SH-SY5Y (cell line): Measurements from ENCODE around the gene APOBEC2.

Experiments used
- GATA2 ChIP-seq: IDR thresholded peaks from 2 replicates; pipeline ENCODE4 v1.6.1; 2011; ENCODE audit warnings: mild to moderate bottlenecking, low read depth, low read length
- GATA3 ChIP-seq: IDR thresholded peaks from 2 replicates; pipeline ENCODE4 v1.6.1; 2011; ENCODE audit warnings: low read depth, mild to moderate bottlenecking, low read length, moderate library complexity

DNA sequence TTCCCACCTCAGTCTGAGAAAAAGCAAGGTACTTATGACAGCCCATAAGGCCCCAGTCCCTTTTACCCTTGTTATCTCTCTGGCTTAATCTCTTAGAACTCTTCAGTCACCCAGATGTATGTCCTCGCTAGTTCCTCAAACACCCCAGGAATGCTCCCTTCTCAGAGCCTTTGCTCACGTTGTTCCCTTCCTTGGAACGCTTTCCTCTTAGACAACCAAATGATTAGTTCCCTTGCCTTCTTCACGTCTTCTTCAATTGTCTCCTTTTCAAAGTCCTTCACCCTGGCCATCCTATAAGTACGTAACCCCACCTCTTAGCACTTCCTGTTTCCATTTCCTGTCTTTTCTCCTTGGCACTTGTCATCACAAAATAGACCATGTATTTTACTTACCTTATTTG lies 1.1 kb upstream of the APOBEC2 start:
- no peak for TF ChIP-seq GATA2
- no peak for TF ChIP-seq GATA3
